Femur (tissue), 1 donor: ENCODE measurements around the gene PRKAG2.

Source experiments
- DNase-seq: peaks from one replicate; pipeline ENCODE4 v3.0.0-alpha.2; 2017

PRKAG2 gene

DNA sequence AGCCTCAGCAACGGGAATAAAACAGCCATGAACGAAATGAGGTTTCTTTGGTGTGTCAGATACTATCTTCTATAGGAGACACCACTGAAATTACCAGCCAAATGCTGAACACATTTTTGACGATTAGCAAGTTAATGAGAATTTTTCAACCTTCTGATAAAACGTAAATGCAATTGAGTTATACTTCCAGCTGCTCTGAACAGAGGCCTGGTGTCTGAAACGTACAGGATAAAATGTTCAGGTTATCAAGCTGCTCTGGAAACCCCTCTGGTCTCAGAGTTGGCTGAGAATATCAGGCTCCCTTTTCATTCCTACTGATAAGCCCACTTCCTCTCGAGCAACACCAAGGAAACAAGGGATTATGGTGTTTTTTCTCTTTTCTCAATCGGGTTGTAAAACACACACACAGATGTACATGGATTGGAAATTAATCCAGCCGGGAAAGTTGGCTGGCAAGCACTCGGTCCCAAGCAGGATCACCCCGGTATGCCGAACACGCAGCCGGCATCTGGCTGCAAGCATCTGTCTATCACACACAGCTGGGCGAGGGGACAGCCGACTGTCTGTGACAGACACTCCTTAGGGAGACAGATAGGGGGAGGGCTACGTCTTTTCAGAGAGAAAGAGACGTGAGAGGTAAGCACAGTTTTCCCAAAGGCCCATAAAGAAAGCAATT lies 171.8 kb downstream of the PRKAG2 start:
- DNase-seq, result no peak

DNA sequence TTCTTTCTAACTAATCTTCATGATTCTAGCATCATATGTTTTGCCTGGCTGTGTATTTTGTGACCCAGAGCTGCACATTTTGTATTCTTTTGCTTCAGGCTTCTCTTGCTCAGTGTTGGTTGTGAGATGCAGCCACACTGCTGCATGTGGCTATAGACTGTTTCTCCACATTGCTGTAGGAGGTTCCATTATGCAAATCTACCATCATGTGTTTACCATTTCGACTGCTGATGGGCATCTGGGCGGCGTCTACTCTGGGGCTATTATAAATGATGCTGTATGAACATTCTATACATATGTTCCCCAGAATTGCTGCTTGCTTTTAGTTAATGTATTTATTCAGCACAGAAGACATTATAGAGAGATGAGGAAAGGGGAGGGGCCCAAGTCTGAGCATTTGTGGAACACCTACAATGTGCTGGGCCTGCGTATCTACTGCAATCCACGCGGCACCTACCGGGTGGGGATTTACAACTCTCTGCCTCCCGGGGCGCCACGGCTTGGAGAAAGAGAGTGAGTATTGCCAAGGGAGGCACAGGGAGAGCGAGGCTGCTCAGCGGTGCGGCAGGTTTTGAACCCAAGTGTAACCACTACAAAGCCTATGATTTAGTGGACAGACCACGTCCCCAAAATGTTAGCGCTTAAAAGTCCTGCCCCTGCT lies 172.5 kb downstream of the PRKAG2 start:
- DNase-seq, result no peak

DNA sequence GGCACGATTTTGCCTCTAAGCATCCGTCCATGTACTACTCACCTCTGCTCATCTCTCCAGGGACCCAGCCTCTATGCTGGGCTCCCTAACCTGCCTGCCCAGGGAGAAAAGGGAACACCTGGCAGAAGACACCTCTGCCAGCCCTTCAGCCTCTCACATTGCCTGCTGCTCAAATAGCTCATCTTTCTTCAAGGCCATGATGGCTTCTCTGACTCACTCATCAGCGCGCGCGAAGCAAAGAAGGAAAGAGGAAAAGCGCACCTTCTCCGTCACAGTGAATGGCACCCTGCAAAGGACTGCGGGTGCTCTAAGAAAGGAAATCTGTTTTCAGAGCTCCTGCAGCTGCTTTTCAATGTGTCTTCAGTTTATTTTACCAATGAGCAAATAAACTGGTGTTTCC lies 174.0 kb downstream of the PRKAG2 start:
- no peak for DNase-seq

DNA sequence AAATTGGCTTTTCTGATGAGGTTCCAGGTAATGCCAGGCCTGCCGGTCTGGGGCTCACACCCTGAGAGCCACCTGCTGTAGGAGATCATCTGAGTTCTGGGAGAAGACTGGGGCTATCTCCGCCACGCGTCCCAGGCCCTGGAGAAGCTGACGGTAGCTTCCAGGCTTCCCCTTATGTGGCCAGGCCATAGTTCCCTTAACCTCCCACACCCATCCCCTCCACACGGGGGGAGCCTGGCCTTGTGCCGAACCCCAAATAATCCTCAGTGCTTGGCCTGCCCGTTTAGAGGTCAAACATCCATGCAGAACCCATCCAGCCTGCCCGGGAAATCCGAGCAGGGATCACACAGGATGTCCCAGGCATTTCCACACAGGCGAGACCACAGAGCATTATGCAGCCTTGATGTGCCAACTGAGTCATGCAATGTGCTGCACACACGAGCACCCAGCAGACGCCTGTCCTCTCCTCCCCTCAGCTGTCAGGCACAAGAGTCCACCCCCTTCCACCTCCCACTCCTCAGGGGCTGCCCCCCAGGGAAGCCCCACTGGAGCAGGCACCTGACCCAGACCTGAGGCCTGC lies 176.2 kb downstream of the PRKAG2 start:
- DNase-seq, result no peak

DNA sequence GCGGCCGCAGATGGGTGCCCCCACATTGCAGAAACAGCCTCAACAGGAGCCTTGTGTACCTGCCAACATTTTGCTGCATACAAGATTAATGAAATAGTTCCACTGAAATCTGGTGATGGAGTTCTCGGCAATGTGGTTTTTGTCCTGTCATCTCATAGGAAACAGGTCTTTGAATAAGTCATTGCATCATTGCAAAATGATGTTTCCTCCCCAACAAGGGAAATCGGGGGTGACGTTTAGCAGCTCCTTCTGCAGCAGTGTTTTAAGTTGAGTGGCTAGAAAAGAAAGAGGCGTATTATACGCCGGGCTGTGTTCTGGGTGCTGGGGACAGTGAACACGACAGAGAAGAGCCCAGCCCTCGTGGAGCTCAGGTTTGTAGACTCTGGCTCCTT lies 177.0 kb downstream of the PRKAG2 start:
- DNase-seq, result no peak

DNA sequence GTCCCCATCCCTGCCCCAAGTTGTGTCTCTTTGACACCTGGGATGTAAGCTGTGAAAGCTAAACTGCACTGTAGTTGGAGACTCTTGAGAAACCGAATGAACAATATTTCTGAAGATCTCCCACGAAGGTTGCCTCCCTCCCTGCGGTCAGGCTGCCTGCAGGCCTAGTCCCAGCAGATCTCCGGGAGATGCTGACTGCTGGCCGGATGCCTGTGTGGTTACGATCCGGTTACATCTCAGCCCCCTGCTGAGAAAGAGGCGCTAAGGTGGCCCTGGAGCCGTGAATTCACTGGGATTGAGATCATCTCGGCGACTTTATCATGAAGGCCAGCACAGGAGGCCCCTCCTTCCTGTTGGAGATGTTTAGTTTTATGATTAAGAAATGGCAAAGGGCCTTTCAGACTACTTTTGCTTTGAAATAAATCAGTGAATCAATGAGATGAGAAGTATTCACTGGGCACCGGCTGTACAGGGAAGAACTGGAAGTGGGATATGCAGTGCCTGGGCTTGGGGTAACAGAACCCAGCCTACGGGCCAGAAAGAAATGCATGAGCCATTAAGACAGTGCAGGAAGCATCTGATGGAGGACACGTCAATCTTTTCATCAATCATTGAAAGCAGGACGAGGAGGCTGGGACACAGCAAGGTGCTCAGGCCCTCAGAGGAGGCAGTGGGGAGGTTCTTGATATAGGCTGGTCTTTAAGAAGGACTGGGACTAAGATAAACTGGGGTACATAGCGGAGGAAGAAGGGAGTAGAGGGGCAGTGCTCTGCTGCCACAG lies 177.6 kb downstream of the PRKAG2 start:
- no peak for DNase-seq

DNA sequence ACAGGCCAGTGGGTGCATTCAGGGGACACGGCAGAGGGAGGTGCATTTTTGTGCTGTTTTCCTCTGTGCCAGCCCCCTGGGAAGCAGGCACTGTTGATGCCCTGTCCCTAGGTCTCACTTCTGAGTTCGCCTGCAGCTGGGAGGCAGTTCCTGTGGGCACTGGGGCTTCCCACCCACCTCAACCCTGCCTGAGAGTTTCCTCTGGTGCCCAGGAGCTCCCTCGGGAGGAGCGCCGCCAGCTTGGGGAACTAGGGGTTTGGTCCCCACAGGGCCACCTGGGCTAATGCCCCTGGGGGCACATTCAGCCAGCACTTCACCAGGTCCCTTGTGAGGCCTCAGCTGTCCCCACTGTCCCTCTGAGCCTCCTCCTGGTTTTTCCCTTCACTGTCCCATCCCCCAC lies 179.0 kb downstream of the PRKAG2 start:
- DNase-seq, result no peak

DNA sequence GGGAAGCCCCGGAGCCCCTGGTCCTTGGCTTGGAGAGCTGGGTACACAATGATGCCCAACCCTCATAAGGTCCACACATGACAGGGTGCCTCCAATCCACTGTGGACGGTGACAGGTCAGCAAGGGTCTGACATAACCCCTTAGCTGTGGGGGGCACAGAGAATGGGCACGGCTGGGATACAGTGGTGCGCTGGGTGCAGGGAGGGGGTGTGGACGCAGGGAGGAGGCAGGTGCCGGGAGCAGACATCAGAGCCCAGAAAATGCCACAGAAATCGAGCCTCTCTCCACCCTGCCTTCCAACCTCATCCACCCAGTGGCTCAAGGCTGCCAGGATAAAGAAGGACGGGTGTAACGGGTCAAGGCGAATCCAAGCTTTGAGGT lies 179.4 kb downstream of the PRKAG2 start:
- no peak for DNase-seq

DNA sequence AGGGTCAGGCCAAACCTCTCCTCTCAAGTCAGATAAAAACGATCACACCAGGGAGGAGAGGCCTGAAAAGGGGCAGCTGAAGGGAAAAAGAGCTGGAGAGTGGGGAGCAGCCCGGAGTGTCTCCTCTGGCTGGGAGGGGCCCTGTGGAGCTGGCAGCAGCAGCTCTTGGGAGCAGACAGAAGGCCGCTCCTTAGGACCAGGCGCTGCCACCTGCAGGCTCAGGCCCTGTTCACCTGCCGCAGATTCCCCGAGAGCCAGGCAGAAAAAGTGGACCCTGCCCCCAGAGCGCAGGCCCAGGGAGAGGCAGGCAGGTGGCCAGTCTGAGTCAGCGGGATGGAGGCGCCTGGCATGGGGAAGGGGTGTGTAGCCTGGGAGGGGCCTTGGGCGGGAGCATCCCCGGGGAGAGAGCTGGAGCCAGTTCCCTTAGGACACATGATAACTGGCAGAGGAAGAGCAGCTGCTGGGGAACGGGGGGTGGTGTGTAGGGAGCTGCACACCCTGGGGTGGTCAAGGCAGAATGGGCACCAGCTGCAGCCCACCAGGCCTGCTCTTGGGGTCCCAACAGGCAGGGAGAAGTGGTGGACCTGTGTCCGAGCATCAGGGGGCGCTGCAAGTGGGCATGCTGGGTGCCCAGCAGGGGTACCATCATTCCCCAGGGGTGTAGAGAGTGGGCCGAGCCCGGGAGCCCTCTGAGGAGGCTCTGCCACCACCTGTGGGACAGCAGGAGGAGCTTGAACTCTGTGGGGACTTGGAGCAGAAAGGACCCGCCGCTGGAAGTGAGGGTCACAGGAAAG lies 180.0 kb downstream of the PRKAG2 start:
- no peak for DNase-seq

DNA sequence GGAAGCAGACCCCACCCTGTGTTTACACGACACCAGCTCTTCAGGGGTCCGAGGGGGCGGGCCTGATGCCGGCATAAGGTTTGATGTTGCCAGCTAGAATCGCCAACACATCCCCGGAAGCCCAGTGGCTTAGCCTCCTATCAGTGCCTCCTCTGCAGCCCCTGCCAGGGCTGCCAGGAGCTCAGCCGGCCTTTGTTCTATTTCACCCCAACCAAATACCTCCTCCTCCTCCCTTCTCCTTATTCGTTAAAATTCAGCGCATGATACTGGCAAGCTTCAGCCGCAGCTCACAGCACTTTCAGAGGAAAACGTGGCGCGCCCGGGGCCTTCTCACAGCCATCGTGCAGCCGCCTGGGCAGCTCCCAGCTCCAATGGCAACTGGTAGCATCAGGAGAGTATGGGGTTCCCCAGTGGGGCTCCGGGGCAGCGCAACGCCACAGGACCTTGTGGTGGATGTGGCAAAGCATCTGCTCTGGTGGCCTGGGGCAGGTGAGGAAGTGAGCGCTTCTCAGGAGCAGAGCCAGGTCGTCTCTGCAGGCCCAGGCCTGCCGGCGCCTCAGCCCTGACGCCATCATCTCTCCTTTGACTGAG lies 180.9 kb downstream of the PRKAG2 start:
- DNase-seq, result no peak

DNA sequence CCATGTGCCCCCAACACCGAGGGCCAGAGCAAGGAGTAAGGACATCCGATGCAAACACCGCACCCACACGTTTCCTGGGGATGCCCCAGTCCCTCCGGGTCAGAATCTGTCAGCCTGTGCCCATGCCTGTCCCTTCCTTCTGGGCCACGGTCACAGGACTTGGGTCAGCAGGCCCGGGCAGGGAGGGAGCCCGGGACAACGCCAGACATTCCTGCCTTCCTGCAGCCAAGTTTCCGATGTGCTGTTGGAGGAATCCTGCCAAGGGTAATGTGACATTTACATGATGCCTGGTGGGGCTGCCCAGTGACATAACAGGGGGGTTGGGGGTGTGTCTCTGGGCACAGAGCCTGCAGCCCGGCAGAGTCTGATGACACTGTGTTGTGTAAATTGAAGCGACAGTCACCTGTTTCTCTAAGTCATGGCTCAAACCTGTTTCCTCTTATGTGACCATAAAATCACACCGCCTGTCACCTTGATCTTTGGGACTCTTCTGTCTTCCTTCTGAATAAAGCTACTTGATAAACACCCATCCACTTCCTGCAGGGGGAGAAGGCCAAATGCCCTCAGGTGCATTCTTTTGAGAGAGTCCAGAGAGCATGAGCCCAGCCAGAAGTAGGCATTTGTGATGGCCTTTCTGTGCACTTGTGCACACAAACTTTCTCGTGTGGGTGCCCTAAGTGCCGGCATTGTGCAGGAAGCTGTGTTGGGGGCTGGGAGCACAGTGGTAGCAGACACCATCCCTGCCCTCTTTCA lies 181.9 kb downstream of the PRKAG2 start:
- DNase-seq, result peak; percentile 64

DNA sequence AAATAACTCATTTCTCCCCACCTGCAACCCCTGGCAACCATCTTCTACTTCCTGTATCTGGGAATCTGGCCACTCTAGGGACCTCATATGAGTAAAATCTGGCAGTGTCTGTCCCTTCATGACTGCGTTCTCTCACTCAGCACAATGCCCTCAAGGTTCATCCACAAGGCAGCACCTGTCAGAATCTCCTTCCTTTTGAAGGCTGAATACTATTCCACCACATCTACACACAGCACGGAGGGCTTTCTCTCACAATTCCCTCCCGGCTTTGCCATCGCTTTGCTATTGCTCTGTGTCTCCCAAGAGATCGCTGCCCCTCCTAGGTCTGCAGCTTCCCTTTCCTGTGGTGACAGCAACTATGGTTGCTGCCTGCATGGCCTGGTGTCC lies 182.5 kb downstream of the PRKAG2 start:
- DNase-seq, result no peak

DNA sequence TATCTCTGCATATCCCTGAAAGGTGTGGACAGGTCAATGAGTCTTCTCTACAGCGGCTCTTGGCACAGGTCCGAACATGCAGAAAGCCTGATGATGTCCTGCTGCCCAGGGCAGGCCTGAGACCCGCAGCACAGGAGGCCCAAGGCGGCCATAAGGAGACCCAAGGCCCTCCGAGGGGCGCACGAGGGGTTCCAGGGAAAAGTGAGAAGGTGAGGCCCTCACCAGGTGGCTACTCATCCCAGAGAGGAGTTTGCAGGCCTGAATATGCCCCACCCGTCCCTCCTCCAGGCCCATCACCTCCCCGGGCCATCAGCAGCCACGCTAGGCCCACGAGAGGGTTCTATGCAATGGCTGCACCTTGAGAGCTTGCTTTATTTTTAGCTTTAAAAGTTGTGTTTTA lies 183.8 kb downstream of the PRKAG2 start:
- DNase-seq, result no peak

DNA sequence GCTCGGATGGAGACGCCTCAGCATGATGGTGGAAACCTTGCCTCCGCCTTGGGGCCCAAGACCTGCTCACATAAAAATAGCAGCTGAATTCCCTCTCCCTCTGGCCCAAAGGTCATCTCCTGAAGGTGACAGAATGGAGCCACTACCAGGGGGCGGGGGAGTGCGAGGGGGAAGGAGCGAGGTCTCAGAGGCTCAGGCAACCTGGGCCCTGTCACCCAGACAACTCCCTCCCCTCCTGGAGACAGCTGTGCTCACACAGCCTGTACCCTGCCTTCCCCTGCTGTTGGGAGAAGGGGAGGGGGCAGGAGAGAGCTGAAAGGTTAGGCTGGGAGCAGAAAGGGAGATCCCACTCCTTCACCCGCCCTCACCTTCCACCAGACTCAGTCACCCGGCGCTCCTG lies 184.2 kb downstream of the PRKAG2 start:
- no peak for DNase-seq

DNA sequence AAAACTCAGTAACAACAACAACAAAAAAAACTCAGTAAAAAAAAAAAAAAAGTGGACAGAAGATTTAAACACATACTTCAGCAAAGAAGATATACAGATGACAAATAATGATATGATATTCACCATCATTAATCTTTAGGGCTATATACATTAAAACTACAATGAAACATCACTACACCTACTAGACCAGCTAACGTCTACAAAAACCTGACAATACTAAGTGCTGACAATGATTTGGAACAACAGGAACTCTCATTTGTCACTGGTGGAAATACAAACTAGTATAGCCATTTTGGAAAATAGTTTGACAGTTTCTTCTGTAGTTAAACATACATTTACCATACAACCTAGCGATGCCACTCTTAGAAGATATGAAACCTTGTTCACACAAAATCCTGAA lies 185.5 kb downstream of the PRKAG2 start:
- no peak for DNase-seq

DNA sequence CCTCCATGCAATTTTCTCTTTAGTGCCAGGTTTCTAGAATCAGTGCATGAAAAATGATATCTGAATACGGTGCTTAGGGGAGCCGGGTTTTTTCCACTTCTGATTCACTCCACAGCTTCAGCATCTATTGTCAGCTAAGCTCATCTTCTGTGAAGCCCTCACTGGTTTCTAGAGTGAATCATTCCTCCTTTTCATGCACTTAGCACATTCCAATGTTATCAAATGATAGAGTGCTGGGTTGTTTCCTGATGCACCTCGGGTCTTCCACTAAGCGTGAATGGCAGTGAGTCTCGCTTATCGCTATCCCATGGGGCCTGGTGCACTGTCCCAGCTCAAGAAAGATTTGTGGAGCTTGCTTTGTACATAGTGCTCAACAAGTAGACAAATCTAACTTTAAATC lies 186.3 kb downstream of the PRKAG2 start:
- no peak for DNase-seq

DNA sequence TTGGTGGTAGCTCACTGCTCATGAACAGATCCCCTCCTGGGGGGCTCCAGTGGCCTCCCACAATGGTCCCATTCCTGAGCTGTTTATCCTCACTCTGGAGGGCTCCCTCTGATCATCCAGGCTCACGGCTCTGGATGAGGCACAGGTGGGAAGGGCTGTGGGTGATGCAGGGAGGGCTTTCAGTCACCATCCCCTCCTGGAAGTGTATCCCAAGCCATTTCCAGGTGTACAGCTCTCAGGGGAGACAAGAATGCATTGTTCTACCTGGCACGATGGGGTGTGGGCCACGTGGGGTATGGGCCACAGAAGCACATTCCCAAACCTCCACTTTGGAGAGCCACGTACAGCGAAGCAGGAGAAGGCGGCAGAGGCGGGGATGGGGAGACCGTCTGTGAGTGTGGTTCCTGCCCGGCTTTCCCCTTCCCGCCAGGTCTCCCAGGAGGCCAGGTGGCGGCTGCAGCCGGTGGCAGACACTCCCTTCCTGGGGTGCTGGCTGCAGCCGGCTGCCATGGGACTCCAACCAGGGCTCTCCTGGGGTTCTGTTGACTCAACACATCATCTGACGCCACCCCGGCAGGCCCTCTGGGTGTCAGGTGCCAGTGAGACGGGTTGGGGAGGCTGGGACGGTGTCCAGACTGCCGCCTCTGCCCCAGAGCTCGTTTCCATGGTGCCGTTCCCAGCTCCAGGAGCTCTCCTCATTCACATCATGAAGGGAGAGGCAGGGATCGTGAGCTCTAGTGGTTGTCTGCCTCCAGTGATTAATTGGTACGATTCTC lies 187.5 kb downstream of the PRKAG2 start:
- no peak for DNase-seq

DNA sequence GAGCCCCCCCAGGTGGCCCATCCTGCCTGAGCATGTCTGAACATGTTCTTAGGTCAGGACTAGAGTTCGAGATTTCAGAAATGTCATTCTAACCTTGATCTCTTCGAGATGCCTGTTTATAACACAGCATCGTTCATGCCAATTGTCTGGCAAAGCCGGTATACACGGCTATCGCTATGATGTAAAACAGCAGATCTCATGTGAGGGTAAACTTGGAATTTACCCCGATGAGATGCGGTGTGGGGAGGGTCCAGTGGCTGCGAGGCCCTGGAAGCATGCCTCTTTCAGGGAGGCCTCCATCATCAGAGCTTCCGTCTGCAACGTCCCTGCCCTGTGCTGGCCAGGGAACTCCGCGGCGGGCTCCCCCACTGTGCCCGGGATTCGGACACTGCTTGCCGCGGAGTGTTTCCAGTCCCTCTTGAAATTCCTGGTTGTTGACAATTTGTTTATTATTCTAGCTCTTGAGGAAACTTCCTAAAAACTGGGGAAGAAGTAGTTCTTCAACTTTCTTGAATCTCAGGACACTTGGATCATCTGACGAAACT lies 188.6 kb downstream of the PRKAG2 start:
- DNase-seq, result no peak

DNA sequence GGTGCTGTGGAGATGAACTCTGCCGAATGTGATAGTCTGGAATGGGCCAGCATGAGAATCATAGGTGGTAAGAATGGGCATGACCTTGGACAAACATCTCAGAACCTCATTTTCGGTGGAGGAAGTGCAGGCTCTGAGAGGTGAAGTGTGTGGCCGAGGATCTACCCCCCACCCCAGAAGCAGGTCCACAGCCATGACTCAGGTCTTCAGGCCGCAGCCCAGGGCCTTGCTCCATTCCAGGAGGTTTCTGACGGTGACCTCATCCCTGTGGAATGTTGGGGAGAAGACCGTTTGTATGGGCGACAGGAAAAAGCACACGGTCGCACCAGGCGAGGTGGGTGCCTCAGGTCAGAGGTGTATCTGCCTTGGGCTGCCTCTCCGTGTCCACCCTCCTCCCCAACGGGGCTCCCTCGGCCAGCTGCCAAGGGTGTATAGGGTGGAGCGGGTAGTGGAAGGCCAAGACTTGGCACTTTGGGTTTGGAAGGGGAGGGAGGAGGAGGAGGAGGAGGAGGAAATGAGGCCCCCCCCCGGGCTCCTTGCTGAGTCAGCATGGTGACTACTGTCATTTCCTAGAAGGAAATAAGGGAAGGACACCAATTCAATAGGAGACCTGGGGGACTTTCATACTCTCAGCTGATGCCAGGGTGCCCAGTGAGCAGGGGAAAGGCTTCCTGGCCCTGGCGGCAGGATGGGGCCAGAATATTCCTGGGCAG lies 189.2 kb downstream of the PRKAG2 start:
- DNase-seq, result peak; percentile 60

DNA sequence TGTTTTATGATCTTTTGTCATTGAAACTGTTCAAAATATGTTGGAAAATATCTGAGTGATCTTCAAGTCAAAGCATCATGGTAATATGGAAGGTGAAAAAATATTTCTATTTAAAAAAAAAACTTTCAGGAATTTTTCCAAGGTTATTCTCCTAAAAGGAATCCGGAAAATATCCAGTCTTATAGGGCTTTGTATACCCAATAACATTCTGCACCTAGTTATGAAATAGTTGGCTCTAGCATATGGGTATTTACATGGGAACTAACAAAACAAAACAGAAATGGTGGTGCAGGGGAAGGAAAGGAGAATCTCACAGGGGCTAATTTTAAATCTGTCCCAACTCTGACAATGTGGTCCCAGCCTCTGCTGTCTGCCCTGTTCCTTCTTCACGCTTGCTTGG lies 190.1 kb downstream of the PRKAG2 start:
- no peak for DNase-seq
